Measurements from ENCODE around the gene HDGFL2.

The HDGFL2 gene

DNA sequence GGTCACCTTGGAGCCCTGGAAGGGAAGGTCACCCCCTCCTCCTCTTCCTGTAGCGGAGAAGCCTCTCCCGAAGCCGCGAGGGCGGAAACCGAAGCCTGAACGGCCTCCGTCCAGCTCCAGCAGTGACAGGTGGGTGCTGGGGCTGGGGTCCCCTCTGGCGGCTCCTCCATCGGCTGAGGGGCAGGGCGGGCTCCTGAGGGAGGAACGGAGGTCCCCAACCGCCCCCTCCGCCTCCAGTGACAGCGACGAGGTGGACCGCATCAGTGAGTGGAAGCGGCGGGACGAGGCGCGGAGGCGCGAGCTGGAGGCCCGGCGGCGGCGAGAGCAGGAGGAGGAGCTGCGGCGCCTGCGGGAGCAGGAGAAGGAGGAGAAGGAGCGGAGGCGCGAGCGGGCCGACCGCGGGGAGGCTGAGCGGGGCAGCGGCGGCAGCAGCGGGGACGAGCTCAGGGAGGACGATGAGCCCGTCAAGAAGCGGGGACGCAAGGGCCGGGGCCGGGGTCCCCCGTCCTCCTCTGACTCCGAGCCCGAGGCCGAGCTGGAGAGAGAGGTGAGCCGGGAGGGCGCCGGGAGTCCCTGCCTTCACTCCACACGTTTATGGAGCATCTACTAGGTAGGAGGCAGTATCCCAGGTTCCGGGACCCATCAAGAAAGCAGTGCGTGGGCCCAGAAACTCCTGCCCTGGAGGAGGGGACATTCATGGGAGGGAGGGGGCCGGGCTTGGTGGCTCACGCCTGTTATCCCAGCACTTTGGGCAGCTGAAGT lies 22.0 kb downstream of the HDGFL2 start:
- 97 to 98% methylated on average over 37 to 60 of the region's 61 CpGs for WGBS, 2 experiments (ENCODE audit: insufficient coverage in 2 of 2)
- no peak overlapping the region for H3K4me3 ChIP-seq (ENCODE audit: extremely low read depth, insufficient read depth, low read length, poor library complexity, severe bottlenecking)
- peaks cover 84% of the 10 kb centered on the region for H3K36me3 ChIP-seq (ENCODE audit: control insufficient read depth, insufficient read depth, low read length)
- H3K9me3 ChIP-seq (ENCODE audit: control insufficient read depth, low read length) = no peaks in the 10 kb centered on the region
- no peak overlapping the region for H3K27ac ChIP-seq (ENCODE audit: low read depth, low read length, severe bottlenecking)
- H3K4me1 ChIP-seq (ENCODE audit: control insufficient read depth, insufficient read depth, low read length, poor library complexity, severe bottlenecking) = no peaks in the 10 kb centered on the region

DNA sequence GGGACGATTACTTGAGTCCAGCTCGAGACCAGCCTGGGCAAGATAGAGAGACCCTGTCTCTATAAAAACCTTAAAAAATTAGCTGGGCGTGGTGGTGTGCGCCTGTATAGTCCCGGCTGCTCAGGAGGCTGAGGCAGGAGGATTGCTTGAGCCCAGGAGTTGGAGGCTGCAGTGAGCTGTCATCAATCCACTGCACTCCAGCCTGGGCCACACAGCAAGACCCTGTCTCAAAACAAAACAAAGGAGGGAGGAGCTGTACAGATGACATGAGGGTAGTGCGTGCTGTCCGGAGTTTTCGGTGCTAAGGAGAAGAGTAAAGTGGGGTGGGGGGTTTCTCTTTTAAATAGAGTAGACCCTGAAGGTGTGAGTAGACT lies 22.6 kb downstream of the HDGFL2 start:
- no peak overlapping the region for H3K27ac ChIP-seq (ENCODE audit: low read depth, low read length, severe bottlenecking)
- H3K9me3 ChIP-seq (ENCODE audit: control insufficient read depth, low read length) = no peaks in the 10 kb centered on the region
- H3K36me3 ChIP-seq (ENCODE audit: control insufficient read depth, insufficient read depth, low read length) = peaks cover 79% of the 10 kb centered on the region
- H3K4me1 ChIP-seq (ENCODE audit: control insufficient read depth, insufficient read depth, low read length, poor library complexity, severe bottlenecking) = no peaks in the 10 kb centered on the region
- no peak overlapping the region for H3K4me3 ChIP-seq (ENCODE audit: extremely low read depth, insufficient read depth, low read length, poor library complexity, severe bottlenecking)
- WGBS, 2 experiments (ENCODE audit: insufficient coverage in 2 of 2) = 96 to 97% methylated on average over 7 to 8 of the region's 8 CpGs

DNA sequence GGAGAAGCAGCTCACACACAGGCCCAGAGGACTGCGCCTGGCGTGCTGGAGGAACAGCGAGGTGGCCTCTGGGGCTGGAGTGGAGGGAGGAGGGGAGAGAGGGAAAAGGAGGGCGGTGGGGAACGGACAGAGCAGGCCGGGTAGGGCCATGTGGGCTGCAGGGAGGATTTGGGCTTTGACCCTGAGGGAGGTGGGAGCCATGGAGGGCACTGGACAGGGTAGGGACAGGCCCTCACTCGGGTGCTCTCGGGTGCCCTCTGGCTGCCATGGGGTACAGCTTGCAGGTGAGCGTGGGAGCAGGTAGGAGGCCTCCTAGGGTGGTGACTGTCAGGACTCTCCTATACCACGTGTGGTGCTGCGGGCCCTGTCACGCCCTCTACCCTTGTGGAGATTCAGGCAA lies 23.4 kb downstream of the HDGFL2 start:
- H3K9me3 ChIP-seq (ENCODE audit: control insufficient read depth, low read length) = no peaks in the 10 kb centered on the region
- no peaks in the 10 kb centered on the region for H3K4me1 ChIP-seq (ENCODE audit: control insufficient read depth, insufficient read depth, low read length, poor library complexity, severe bottlenecking)
- H3K27ac ChIP-seq (ENCODE audit: low read depth, low read length, severe bottlenecking) = no peak overlapping the region
- peaks cover 77% of the 10 kb centered on the region for H3K36me3 ChIP-seq (ENCODE audit: control insufficient read depth, insufficient read depth, low read length)
- WGBS, 2 experiments (ENCODE audit: insufficient coverage in 2 of 2) = 93 to 98% methylated on average over 9 to 12 of the region's 12 CpGs
- no peak overlapping the region for H3K4me3 ChIP-seq (ENCODE audit: extremely low read depth, insufficient read depth, low read length, poor library complexity, severe bottlenecking)

DNA sequence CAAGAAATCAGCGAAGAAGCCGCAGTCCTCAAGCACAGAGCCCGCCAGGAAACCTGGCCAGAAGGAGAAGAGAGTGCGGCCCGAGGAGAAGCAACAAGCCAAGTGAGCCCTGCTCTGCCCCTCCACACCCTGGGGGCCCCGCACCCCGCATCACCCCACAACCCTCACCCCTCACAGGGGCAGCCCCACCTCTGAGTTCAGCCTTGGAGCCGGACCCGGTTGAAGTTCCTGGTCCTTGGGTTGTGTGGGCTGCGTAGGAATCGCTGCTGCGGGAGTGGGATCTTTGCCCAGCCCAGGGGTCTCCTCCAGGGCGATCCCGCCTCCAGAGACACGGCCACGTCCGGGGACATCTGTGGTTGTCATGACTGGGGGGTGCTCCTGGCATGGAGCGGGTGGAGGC lies 24.2 kb downstream of the HDGFL2 start:
- no peak overlapping the region for H3K4me3 ChIP-seq (ENCODE audit: extremely low read depth, insufficient read depth, low read length, poor library complexity, severe bottlenecking)
- peaks cover 79% of the 10 kb centered on the region for H3K36me3 ChIP-seq (ENCODE audit: control insufficient read depth, insufficient read depth, low read length)
- WGBS, 2 experiments (ENCODE audit: insufficient coverage in 2 of 2) = 91 to 93% methylated on average over 9 to 13 of the region's 18 CpGs
- no peak overlapping the region for H3K27ac ChIP-seq (ENCODE audit: low read depth, low read length, severe bottlenecking)
- no peaks in the 10 kb centered on the region for H3K4me1 ChIP-seq (ENCODE audit: control insufficient read depth, insufficient read depth, low read length, poor library complexity, severe bottlenecking)
- H3K9me3 ChIP-seq (ENCODE audit: control insufficient read depth, low read length) = no peaks in the 10 kb centered on the region

GRCh38 chr19:4497770-4498389 lies 25.8 kb downstream of the HDGFL2 start:
- Histone ChIP-seq H3K4me3 (ENCODE audit: extremely low read depth, insufficient read depth, low read length, poor library complexity, severe bottlenecking) (no peak overlapping the region), H3K4me1 (ENCODE audit: control insufficient read depth, insufficient read depth, low read length, poor library complexity, severe bottlenecking) (no peaks in the 10 kb centered on the region), H3K27ac (ENCODE audit: low read depth, low read length, severe bottlenecking) (no peak overlapping the region), H3K36me3 (ENCODE audit: control insufficient read depth, insufficient read depth, low read length) (peaks cover 75% of the 10 kb centered on the region), H3K9me3 (ENCODE audit: control insufficient read depth, low read length) (no peaks in the 10 kb centered on the region)
- 96 to 97% methylated on average over 21 to 25 of the region's 25 CpGs for WGBS, 2 experiments (ENCODE audit: insufficient coverage in 2 of 2)

GRCh38 chr19:4498694-4499093 lies 26.6 kb downstream of the HDGFL2 start:
- WGBS, 2 experiments (ENCODE audit: insufficient coverage in 2 of 2) = 86 to 88% methylated on average over 8 to 11 of the region's 12 CpGs

DNA sequence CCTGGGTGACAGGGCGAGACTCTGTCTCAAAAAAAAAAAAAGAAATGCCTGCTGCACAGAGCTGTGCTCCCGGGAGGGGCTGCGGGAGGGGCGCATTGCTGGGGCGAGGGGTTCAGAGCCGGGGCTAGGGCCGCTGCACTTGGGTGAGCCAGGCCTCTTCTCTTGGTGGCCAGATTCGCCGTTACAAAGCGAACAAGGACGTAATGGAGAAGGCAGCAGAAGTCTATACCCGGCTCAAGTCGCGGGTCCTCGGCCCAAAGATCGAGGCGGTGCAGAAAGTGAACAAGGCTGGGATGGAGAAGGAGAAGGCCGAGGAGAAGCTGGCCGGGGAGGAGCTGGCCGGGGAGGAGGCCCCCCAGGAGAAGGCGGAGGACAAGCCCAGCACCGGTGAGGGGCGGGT lies 27.2 kb downstream of the HDGFL2 start:
- H3K27ac ChIP-seq (ENCODE audit: low read depth, low read length, severe bottlenecking) = no peak overlapping the region
- no peaks in the 10 kb centered on the region for H3K9me3 ChIP-seq (ENCODE audit: control insufficient read depth, low read length)
- H3K4me1 ChIP-seq (ENCODE audit: control insufficient read depth, insufficient read depth, low read length, poor library complexity, severe bottlenecking) = no peaks in the 10 kb centered on the region
- no peak overlapping the region for H3K4me3 ChIP-seq (ENCODE audit: extremely low read depth, insufficient read depth, low read length, poor library complexity, severe bottlenecking)
- WGBS, 2 experiments (ENCODE audit: insufficient coverage in 2 of 2) = 90 to 98% methylated on average over 19 to 23 of the region's 23 CpGs
- peaks cover 63% of the 10 kb centered on the region for H3K36me3 ChIP-seq (ENCODE audit: control insufficient read depth, insufficient read depth, low read length)

More at GRCh38 chr19:4498694-4499093, 26.6 kb downstream of the HDGFL2 start:
- H3K36me3 ChIP-seq (ENCODE audit: control insufficient read depth, insufficient read depth, low read length) = peaks cover 70% of the 10 kb centered on the region
- no peak overlapping the region for H3K27ac ChIP-seq (ENCODE audit: low read depth, low read length, severe bottlenecking)
- H3K4me3 ChIP-seq (ENCODE audit: extremely low read depth, insufficient read depth, low read length, poor library complexity, severe bottlenecking) = no peak overlapping the region
- H3K4me1 ChIP-seq (ENCODE audit: control insufficient read depth, insufficient read depth, low read length, poor library complexity, severe bottlenecking) = no peaks in the 10 kb centered on the region
- H3K9me3 ChIP-seq (ENCODE audit: control insufficient read depth, low read length) = no peaks in the 10 kb centered on the region

- Histone ChIP-seq H3K27ac (ENCODE audit: low read depth, low read length, severe bottlenecking) (no peak overlapping the region), H3K4me3 (ENCODE audit: extremely low read depth, insufficient read depth, low read length, poor library complexity, severe bottlenecking) (no peak overlapping the region), H3K4me1 (ENCODE audit: control insufficient read depth, insufficient read depth, low read length, poor library complexity, severe bottlenecking) (no peaks in the 10 kb centered on the region), H3K36me3 (ENCODE audit: control insufficient read depth, insufficient read depth, low read length) (peaks cover 64% of the 10 kb centered on the region), H3K9me3 (ENCODE audit: control insufficient read depth, low read length) (no peaks in the 10 kb centered on the region)
- WGBS, 2 experiments (ENCODE audit: insufficient coverage in 2 of 2) = 94 to 98% methylated on average over 14 of the region's 15 CpGs
These were observed 27.8 kb downstream of the HDGFL2 start for GRCh38 chr19:4499855-4500254.

- H3K36me3 ChIP-seq (ENCODE audit: control insufficient read depth, insufficient read depth, low read length) = peaks cover 65% of the 10 kb centered on the region
- H3K27ac ChIP-seq (ENCODE audit: low read depth, low read length, severe bottlenecking) = no peak overlapping the region
- H3K9me3 ChIP-seq (ENCODE audit: control insufficient read depth, low read length) = no peaks in the 10 kb centered on the region
- no peak overlapping the region for H3K4me3 ChIP-seq (ENCODE audit: extremely low read depth, insufficient read depth, low read length, poor library complexity, severe bottlenecking)
- 96 to 99% methylated on average over 22 to 29 of the region's 29 CpGs for WGBS, 2 experiments (ENCODE audit: insufficient coverage in 2 of 2)
- H3K4me1 ChIP-seq (ENCODE audit: control insufficient read depth, insufficient read depth, low read length, poor library complexity, severe bottlenecking) = peaks cover under 1% of the 10 kb centered on the region
These were observed 28.9 kb downstream of the HDGFL2 start for GRCh38 chr19:4500841-4501591.

- Histone ChIP-seq H3K9me3 (ENCODE audit: control insufficient read depth, low read length) (no peaks in the 10 kb centered on the region), H3K4me1 (ENCODE audit: control insufficient read depth, insufficient read depth, low read length, poor library complexity, severe bottlenecking) (peaks cover 7% of the 10 kb centered on the region), H3K4me3 (ENCODE audit: extremely low read depth, insufficient read depth, low read length, poor library complexity, severe bottlenecking) (no peak overlapping the region), H3K27ac (ENCODE audit: low read depth, low read length, severe bottlenecking) (no peak overlapping the region), H3K36me3 (ENCODE audit: control insufficient read depth, insufficient read depth, low read length) (peaks cover 64% of the 10 kb centered on the region)
- WGBS, 2 experiments (ENCODE audit: insufficient coverage in 2 of 2) = 91 to 92% methylated on average over 19 to 23 of the region's 25 CpGs
These were observed 29.6 kb downstream of the HDGFL2 start for GRCh38 chr19:4501691-4502090.
